Suppressor macrophage (primary cell): Measurements from ENCODE around the gene SPON1.
"Not testable (repeated sequence)": the region's sequence is repeated elsewhere in the genome, so short reads cannot be mapped to it uniquely, and the experiment has no call there.

Source experiments
- DNase-seq, 4 experiments: peaks; one replicate each; pipeline ENCODE4 v3.0.0-alpha.2; 2020 to 2022

SPON1 gene

DNA sequence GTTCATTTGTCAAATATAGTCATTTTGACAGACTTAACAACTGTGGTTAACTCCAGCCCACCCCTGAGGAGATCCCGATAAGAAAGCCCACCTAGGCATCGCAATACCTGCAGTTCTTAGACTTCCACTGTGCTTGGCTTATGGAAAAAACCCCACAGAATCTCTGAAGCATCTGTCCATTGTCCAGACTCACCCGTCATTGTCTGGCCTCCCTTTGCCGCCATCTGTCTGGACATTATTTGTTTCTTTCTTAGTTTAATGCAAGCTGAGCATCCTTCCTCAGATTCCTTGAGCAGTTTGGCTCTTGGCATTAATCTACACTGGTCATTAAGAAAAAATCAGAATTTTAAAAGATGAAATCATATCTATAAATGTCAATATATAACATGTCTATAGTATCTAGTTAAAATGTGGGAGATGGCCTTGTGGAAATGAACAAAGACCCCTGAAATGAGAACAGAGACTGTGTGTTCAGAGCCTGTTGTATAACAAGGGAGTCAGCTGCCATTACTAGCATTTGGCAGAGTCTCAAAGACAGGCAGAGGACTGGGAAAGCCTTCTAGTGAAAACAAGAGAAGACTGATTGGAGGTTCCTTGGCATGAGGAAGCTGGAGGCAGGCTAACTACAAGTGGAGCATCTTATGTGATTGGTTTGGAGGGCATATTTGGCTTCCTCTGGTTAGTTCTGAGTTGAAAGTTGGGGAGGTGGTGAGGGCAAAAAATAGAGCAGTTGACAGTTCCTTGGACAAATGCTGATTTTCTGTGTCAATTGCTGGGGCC lies 80.4 kb downstream of the SPON1 start:
- DNase-seq = no peak

DNA sequence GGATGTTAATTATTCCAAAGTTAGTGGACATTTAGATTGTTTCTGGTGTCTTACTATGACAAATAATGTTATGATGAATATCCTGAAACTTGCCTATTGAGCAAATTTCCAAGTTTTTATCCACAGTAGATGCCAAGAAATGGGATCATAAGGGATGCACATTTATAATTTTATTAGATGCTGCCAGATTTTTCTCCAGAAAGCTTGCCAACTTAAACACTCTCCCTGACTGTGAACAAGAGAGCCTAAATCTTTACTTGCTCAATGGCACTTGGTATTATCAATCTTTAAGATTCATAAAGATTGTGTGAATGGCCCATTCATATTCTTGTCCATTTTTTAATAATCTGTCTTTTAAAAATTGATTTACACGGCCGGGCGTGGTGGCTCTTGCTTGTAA lies 82.4 kb downstream of the SPON1 start:
- DNase-seq = no peak

- no peak for DNase-seq
Observed at GRCh38 chr11:14045417-14045816, 82.9 kb downstream of the SPON1 start.

DNA sequence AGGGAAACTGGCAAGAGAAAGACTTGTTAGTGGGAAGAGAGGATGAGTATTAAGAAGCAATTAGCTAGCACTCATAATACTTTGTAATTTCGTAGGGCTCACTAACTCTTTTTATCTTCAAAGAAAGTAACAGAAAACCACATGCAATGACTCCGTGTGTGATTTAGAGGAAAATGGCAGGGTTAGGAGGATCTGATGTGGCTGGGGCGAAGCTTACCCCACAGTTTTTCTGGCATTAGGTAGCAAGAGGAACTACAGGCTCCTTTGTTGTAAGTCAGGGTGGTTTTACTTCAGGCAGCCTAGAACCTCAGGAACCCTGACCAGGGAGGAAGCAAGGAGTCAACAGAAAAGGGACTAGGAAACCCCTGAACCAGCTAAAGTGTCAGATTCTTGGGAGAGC lies 89.7 kb downstream of the SPON1 start:
- no peak for DNase-seq

- DNase-seq = no peak
Observed at GRCh38 chr11:14054116-14055107, 91.9 kb downstream of the SPON1 start.

- DNase-seq = no peak
Observed at GRCh38 chr11:14055936-14056335, 93.4 kb downstream of the SPON1 start.

GRCh38 chr11:14058061-14058460 lies 95.5 kb downstream of the SPON1 start:
- no peak for DNase-seq

DNA sequence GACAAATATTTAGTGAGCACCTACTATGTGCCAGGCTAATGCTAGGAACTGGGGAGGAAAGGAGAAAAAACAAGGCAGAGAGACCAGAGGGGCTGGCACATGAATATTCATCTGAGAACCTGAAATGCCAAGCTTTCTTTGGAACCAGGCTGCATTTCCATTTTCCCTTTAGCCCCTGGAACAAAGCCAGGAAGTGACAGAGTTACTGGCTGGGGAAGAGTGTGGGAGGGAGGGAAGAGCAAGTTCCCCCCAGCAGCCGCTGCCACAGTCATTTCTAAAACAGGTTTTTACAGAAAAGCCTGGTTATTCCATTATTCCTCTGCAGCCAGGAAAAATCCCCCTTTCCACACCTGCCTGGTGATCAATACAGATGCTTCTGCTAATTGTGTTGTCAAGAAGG lies 97.0 kb downstream of the SPON1 start:
- DNase-seq = peak; percentile 34 to 55 (median 53)

DNA sequence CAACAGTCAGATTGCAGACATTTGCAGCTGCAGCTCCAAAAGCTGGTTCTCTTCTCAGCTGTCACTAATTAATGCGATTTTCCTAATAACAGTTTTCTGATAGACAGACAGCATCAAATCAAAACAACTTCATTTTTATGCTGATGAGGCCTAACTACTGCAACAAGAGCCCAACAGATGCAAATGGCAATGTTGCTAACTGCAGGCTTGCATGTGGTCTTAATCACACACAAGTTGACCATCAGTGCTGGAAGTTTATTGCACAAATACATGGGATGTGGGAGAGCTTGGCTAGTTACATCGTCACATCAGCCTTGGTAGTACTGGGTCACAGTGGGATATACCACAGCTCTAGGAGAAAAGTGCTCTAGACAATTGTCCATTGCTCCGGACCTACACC lies 99.2 kb downstream of the SPON1 start:
- DNase-seq = no peak

- DNase-seq = peak; percentile 30 to 70 (median 56)
Observed at GRCh38 chr11:14065141-14065540, 102.6 kb downstream of the SPON1 start.

GRCh38 chr11:14065681-14066080 lies 103.2 kb downstream of the SPON1 start:
- DNase-seq = no peak

DNA sequence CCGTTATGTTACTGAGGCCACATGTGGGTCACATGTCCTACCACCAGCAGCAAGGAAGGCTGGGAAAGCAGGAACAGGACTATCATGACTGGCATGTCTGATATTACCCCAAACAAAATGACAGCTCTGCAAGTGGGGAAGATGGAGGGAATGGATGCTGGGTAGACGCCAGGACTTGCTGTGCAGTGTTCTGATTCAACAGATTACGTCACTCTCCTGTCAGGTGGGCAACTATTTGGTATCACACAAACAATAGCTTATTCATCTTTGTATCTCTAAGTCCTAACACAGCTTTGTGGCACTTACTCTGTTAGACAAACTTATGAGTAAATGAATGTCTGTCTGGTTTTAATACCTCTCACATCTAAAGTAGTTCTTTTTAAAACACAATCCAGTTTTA lies 105.2 kb downstream of the SPON1 start:
- DNase-seq = no peak

GRCh38 chr11:14070896-14071295 lies 108.4 kb downstream of the SPON1 start:
- no peak for DNase-seq

GRCh38 chr11:14073849-14074476 lies 111.4 kb downstream of the SPON1 start:
- no peak for DNase-seq

GRCh38 chr11:14075118-14076078 lies 112.9 kb downstream of the SPON1 start:
- DNase-seq = no peak

- DNase-seq = peak; percentile 7 to 58 (median 28)
Observed at GRCh38 chr11:14079011-14079410, 116.5 kb downstream of the SPON1 start.

- DNase-seq = no peak
Observed at GRCh38 chr11:14079797-14080196, 117.3 kb downstream of the SPON1 start.

DNA sequence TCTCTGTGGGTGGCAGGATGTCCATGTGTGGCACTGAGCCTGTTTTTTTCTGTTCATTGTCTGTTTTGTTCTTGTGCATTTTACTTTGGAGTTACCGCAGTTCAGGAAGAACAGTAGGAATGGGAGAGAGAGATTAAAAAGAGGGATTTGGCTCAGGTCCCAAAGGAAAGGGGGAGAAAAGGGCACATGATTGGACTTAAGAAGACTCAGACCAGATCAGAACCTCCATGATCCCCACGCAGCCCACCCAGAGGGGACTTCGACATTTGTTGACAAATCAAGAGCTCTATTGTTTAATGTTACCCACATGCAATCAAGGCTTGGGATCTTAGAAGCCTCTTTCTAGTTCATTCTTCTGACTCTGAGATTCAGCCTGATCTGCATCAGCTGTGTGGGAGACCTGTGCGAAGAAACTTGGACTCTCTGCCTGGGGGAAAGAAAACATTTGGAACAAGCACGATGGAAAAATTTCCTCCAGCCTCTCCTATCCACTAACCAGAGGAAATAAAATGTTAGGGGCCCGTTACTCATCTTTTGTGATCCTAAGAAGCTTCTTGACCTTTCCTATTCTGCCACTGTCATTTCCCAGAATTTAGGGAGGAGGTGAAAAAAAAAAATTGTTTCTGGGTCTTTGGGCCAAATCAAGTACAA lies 119.2 kb downstream of the SPON1 start:
- DNase-seq = no peak

- no peak for DNase-seq
Observed at GRCh38 chr11:14082338-14082737, 119.8 kb downstream of the SPON1 start.

- not testable (repeated sequence) for DNase-seq
Observed at GRCh38 chr11:14088861-14089260, 126.3 kb downstream of the SPON1 start.
